Bronchial epithelial cell (primary cell): ENCODE results near the gene SLC25A29. TPM values are rescaled to one million over a fixed set of nuclear protein-coding genes. Genes with fewer than 3 reads are reported as not detected.
"Not testable (repeated sequence)": the region's sequence is repeated elsewhere in the genome, so short reads cannot be mapped to it uniquely, and the experiment has no call there.

Experiments
- DNase-seq: peaks from one replicate; pipeline ENCODE4 v3.0.0-alpha.2; 2010; ENCODE audit warnings: low read depth
- FAIRE-seq: peaks from 2 replicates; lab custom pipeline; 2011; peaks lifted over from hg19 to GRCh38; lab: Jason Lieb, UNC
- H3K27me3 ChIP-seq: 2 replicates; pipeline ENCODE4 v1.5.1; 2011; ENCODE audit warnings: low read length; ENCODE audit not compliant: control insufficient read depth, insufficient read depth
- H3K36me3 ChIP-seq: 2 replicates; pipeline ENCODE4 v1.5.1; 2011; ENCODE audit warnings: low read length; ENCODE audit not compliant: control insufficient read depth, insufficient read depth
- H3K4me3 ChIP-seq: 2 replicates; pipeline ENCODE4 v1.5.1; 2011; ENCODE audit warnings: mild to moderate bottlenecking, low read depth, low read length, control low read depth
- CTCF ChIP-seq: IDR thresholded peaks from 2 replicates; pipeline ENCODE4 v1.5.1; 2011; ENCODE audit warnings: mild to moderate bottlenecking, moderate library complexity, low read length, control low read depth, inconsistent platforms; ENCODE audit not compliant: insufficient read depth, severe bottlenecking
- total RNA-seq: library from RNA; depleted of rRNA; stranded (reverse); fragments of >200 nt; gene quantifications from 2 replicates; pipeline ENCODE4 v1.2.1, GENCODE V29; 2014

Gene SLC25A29
- total RNA-seq, 1 donor from 2014 or later: 16.1 TPM

GRCh38 chr14:100346306-100347091 is 40.3 kb upstream of the SLC25A29 start:
- no peak for TF ChIP-seq CTCF
- peak; percentile 32 for FAIRE-seq

GRCh38 chr14:100345711-100346110 is 39.5 kb upstream of the SLC25A29 start:
- FAIRE-seq (no peak), DNase-seq (no peak)
- no peak for TF ChIP-seq CTCF
- no peaks in the 10 kb centered on the region for H3K27me3 ChIP-seq
- H3K36me3 ChIP-seq: peaks cover 16% of the 10 kb centered on the region
- H3K4me3 ChIP-seq: no peak overlapping the region

More at GRCh38 chr14:100346306-100347091, 40.3 kb upstream of the SLC25A29 start:
- Histone ChIP-seq H3K4me3 (no peak overlapping the region), H3K36me3 (peaks cover 17% of the 10 kb centered on the region), H3K27me3 (no peaks in the 10 kb centered on the region)
- no peak for DNase-seq

GRCh38 chr14:100344657-100345056 is 38.4 kb upstream of the SLC25A29 start:
- not testable (repeated sequence) for H3K4me3 ChIP-seq, H3K27me3 ChIP-seq, DNase-seq, FAIRE-seq
- peaks cover 25% of the 10 kb centered on the region for H3K36me3 ChIP-seq

GRCh38 chr14:100342826-100343225 is 36.6 kb upstream of the SLC25A29 start:
- H3K27me3 ChIP-seq, FAIRE-seq, H3K4me3 ChIP-seq, DNase-seq: not testable (repeated sequence)
- H3K36me3 ChIP-seq: peaks cover 22% of the 10 kb centered on the region

- no peak for FAIRE-seq
- H3K36me3 ChIP-seq: peaks cover 27% of the 10 kb centered on the region
- no peak for DNase-seq
- TF ChIP-seq CTCF: no peak
- no peak overlapping the region for H3K4me3 ChIP-seq
- H3K27me3 ChIP-seq: no peaks in the 10 kb centered on the region
Observed at GRCh38 chr14:100342195-100342594, 36.0 kb upstream of the SLC25A29 start.

- Histone ChIP-seq H3K36me3 (peaks cover 33% of the 10 kb centered on the region), H3K4me3 (no peak overlapping the region), H3K27me3 (no peaks in the 10 kb centered on the region)
- no peak for TF ChIP-seq CTCF
- FAIRE-seq (no peak), DNase-seq (peak; percentile 79)
Observed at GRCh38 chr14:100341301-100342031, 35.2 kb upstream of the SLC25A29 start.
